ENCODE measurements around the gene LSR. TPM values are rescaled to one million over a fixed set of nuclear protein-coding genes. Genes with fewer than 3 reads are reported as not detected.

LSR gene
- total RNA-seq, 1 experiment from 2014 or later, result 152 TPM

- Histone ChIP-seq H4K5ac (ENCODE audit: insufficient read length, low read depth, low read length) (no peak overlapping the region), H4K91ac (ENCODE audit: insufficient read length, low read depth, low read length) (no peak overlapping the region), H4K20me1 (ENCODE audit: control insufficient read depth, insufficient read depth, insufficient read length) (no peaks in the 10 kb centered on the region), H3K4me1 (ENCODE audit: insufficient read depth, low read length) (no peaks in the 10 kb centered on the region; the same call in 1 of the 2 replicates), H3K14ac (ENCODE audit: insufficient read depth, low read length) (no peak overlapping the region), H2AK5ac (ENCODE audit: insufficient read length, low read length) (no peak overlapping the region), H3K23ac (ENCODE audit: insufficient read length, low read depth, low read length) (no peak overlapping the region), H3K56ac (ENCODE audit: insufficient read length, low read depth, low read length) (no peak overlapping the region), H3K18ac (ENCODE audit: insufficient read length, low read depth, low read length) (no peak overlapping the region), H3K27ac (ENCODE audit: insufficient read length, low read depth, low read length) (no peak overlapping the region), H2BK5ac (ENCODE audit: insufficient read length, low read length) (no peak overlapping the region), H3K27me3 (ENCODE audit: insufficient read depth, low read length) (no peaks in the 10 kb centered on the region), H3K4me2 (ENCODE audit: insufficient read depth, insufficient read length, low read length) (no peak overlapping the region), H4K8ac (replicated peaks; ENCODE audit: insufficient read length, low read depth, low read length) (no peak overlapping the region), H2BK15ac (ENCODE audit: low read depth, low read length) (no peak overlapping the region), H3T11ph (ENCODE audit: low read length) (no peak overlapping the region), H2BK20ac (ENCODE audit: low read depth, low read length, poor library complexity, severe bottlenecking) (no peak overlapping the region), H3K79me1 (ENCODE audit: insufficient read depth, low read depth, low read length, poor library complexity, severe bottlenecking) (no peaks in the 10 kb centered on the region), H3K4ac (ENCODE audit: low read depth, low read length) (no peak overlapping the region), H2BK120ac (ENCODE audit: low read depth, low read length, poor library complexity, severe bottlenecking) (no peak overlapping the region), H2BK12ac (ENCODE audit: insufficient read length, low read depth, low read length) (no peak overlapping the region), H3K79me2 (ENCODE audit: insufficient read depth, low read length) (no peaks in the 10 kb centered on the region), H2AFZ (ENCODE audit: low read length) (no peak overlapping the region), H3K9ac (ENCODE audit: extremely low read depth, insufficient read length, low read length) (no peak overlapping the region), H3K9me3 (ENCODE audit: control insufficient read depth, low read depth, low read length) (no peaks in the 10 kb centered on the region), H3K23me2 (ENCODE audit: insufficient read length, low read depth, low read length, poor library complexity, severe bottlenecking) (no peaks in the 10 kb centered on the region)
- Mint-ChIP-seq H3K36me3 (ENCODE audit: insufficient read depth in 1 of 3, low read depth in 3 of 3) (peaks cover 0 to 2% (median 0%) of the 10 kb centered on the region in 3 experiments; a peak in 1 of 7 replicates), H3K27me3 (ENCODE audit: low read depth) (no peaks in the 10 kb centered on the region; the same call in 1 of the 2 replicates), H3K9me3 (no peaks in the 10 kb centered on the region), H3K4me3 (no peak overlapping the region; a peak in 1 of 5 replicates), H3K4me1 (peaks cover 0 to 4% of the 10 kb centered on the region in 2 experiments; a peak in 1 of 4 replicates), H3K27ac (no peak overlapping the region)
- no peak for DNase-seq
- TF ChIP-seq CTCF (conservative IDR thresholded peaks at IDR 0.05), result no peak
- no CpG with 5 or more reads among the region's 10 CpGs for WGBS (ENCODE audit: extremely low coverage, insufficient read length, low lambda C conversion rate)
These were observed 62.1 kb downstream of the LSR start for GRCh38 chr19:35310811-35311465.
